ENCODE measurements around the gene VAMP8. TPM values are rescaled to one million over a fixed set of nuclear protein-coding genes. Genes with fewer than 3 reads are reported as not detected.
"Not testable (repeated sequence)": the region's sequence is repeated elsewhere in the genome, so short reads cannot be mapped to it uniquely, and the experiment has no call there.

The VAMP8 gene
- total RNA-seq, 6 experiments from 2014 or later: 0.31 to 0.46 (median 0.35) TPM; not detected in 2

DNA sequence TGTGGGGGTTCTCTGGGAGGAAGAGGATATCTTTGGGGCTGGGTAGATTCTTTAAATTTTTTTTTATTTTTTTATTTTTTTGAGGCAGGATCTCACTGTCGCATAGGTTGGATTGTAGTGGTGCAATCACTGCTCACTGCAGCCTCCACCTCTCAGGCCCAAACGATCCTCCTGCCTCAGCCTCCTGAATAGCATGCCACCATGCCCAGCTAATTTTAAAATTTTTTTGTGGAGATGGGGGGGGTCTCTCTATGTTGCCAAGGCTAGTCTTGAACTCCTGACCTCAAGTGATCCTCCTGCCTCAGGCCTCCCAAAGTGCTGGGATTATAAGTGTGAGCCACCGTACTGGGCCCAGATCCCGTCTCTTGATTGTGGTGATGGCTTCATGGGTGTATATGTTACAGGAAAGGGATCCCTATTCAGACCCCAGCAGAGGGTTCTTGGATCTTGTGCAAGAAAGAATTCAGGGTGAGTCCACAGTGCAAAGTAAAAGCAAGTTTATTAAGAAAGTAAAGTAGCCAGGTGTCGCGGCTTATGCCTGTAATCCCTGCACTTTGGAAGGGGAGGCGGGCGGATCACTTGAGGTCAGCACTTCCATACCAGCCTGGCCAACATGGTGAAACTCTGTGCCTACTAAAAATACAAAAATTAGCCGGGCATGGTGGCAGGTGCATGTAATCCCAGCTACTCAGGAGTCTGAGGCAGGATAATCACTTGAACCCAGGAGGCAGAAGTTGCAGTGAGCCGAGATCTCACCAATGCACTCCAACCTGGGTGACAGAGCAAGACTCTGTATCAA, 36.5 kb downstream of the VAMP8 start:
- Mint-ChIP-seq H3K4me3 (no peak overlapping the region), H3K36me3 (ENCODE audit: low read depth) (peaks cover 10% of the 10 kb centered on the region), H3K27me3 (ENCODE audit: insufficient read depth) (peaks cover 3% of the 10 kb centered on the region; the same call in 1 of the 2 replicates), H3K27ac (no peak overlapping the region), H3K9me3 (no peaks in the 10 kb centered on the region), H3K4me1 (ENCODE audit: low read depth) (peaks cover 26% of the 10 kb centered on the region)
- TF ChIP-seq CTCF (IDR thresholded peaks at IDR 0.05): no peak
- no peak for DNase-seq

- H3K4me3 Mint-ChIP-seq: not testable (repeated sequence)
Measured at GRCh38 chr2:85614757-85615156, 37.4 kb downstream of the VAMP8 start.

DNA sequence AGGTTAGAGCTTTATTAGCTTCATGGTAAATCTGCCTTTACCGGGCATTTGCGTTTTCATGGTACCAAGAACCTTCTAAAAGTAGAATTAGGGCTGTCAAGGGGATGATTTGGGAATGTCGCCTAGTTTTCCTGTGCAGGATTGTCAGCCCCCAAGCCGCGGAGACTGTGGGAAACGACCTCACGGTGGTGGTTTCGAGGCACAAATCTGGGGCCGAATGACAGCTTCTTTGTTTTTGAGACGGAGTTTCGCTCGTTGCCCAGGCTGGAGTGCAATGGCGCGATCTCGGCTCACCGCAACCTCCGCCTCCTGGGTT, 38.0 kb downstream of the VAMP8 start:
- peaks cover 11% of the 10 kb centered on the region for H3K36me3 Mint-ChIP-seq (ENCODE audit: low read depth)
- no peak overlapping the region for H3K4me3 Mint-ChIP-seq
- H3K9me3 Mint-ChIP-seq: no peaks in the 10 kb centered on the region
- peaks cover 20% of the 10 kb centered on the region for H3K4me1 Mint-ChIP-seq (ENCODE audit: low read depth)
- H3K27me3 Mint-ChIP-seq (ENCODE audit: insufficient read depth): peaks cover 3% of the 10 kb centered on the region; the same call in 1 of the 2 replicates
- DNase-seq: no peak
- no peak overlapping the region for H3K27ac Mint-ChIP-seq
- TF ChIP-seq CTCF (IDR thresholded peaks at IDR 0.05): no peak

More at GRCh38 chr2:85614757-85615156, 37.4 kb downstream of the VAMP8 start:
- peaks cover 14% of the 10 kb centered on the region for H3K36me3 Mint-ChIP-seq (ENCODE audit: low read depth)
- not testable (repeated sequence) for H3K27ac Mint-ChIP-seq; H3K9me3 Mint-ChIP-seq; H3K27me3 Mint-ChIP-seq (ENCODE audit: insufficient read depth); DNase-seq
- peaks cover 24% of the 10 kb centered on the region for H3K4me1 Mint-ChIP-seq (ENCODE audit: low read depth)

GRCh38 chr2:85617723-85618122, 40.3 kb downstream of the VAMP8 start:
- H3K36me3 Mint-ChIP-seq (ENCODE audit: low read depth): peaks cover 14% of the 10 kb centered on the region
- not testable (repeated sequence) for H3K9me3 Mint-ChIP-seq; H3K27ac Mint-ChIP-seq; DNase-seq; H3K27me3 Mint-ChIP-seq (ENCODE audit: insufficient read depth)
- H3K4me1 Mint-ChIP-seq (ENCODE audit: low read depth): peaks cover 13% of the 10 kb centered on the region
- peak overlapping the region; percentile 90 for H3K4me3 Mint-ChIP-seq

GRCh38 chr2:85619617-85620016, 42.2 kb downstream of the VAMP8 start:
- H3K36me3 Mint-ChIP-seq (ENCODE audit: low read depth): peaks cover 29% of the 10 kb centered on the region
- no peak overlapping the region for H3K4me3 Mint-ChIP-seq
- H3K27ac Mint-ChIP-seq: no peak overlapping the region

DNA sequence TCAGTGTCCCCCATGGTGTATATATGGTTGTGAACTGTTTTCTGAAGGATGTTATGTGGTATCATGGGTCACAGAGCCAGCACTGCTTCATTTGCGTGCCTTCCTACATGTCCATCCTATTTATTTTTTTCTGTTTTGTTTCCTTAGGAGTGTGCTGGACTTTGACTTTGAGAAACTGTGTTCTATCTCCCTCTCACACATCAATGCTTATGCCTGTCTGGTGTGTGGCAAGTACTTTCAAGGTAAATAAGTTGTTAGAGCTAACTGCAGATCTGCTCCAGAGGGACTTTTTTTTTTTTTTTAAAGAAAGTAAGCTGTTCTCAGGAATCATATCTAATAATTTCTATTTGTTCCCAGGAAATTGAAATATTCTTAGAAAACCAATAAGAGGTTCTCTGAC, 44.0 kb downstream of the VAMP8 start:
- H3K9me3 Mint-ChIP-seq: no peaks in the 10 kb centered on the region
- H3K27ac Mint-ChIP-seq: no peak overlapping the region
- H3K36me3 Mint-ChIP-seq (ENCODE audit: low read depth): peaks cover 40% of the 10 kb centered on the region
- TF ChIP-seq CTCF (IDR thresholded peaks at IDR 0.05): no peak
- DNase-seq: no peak
- no peaks in the 10 kb centered on the region for H3K27me3 Mint-ChIP-seq (ENCODE audit: insufficient read depth)
- H3K4me1 Mint-ChIP-seq (ENCODE audit: low read depth): peaks cover 13% of the 10 kb centered on the region
- H3K4me3 Mint-ChIP-seq: no peak overlapping the region

More at GRCh38 chr2:85619617-85620016, 42.2 kb downstream of the VAMP8 start:
- H3K9me3 Mint-ChIP-seq: no peaks in the 10 kb centered on the region
- no peak for DNase-seq
- peaks cover 13% of the 10 kb centered on the region for H3K4me1 Mint-ChIP-seq (ENCODE audit: low read depth)
- H3K27me3 Mint-ChIP-seq (ENCODE audit: insufficient read depth): no peaks in the 10 kb centered on the region
- no peak for TF ChIP-seq CTCF (IDR thresholded peaks at IDR 0.05)
